ENCODE data around the gene MAP3K12. TPM values are rescaled to one million over a fixed set of nuclear protein-coding genes. Genes with fewer than 3 reads are reported as not detected.

The MAP3K12 gene
- total and polyA plus RNA-seq, 2 of the 4 experiments (the other 2 are of a cell fraction): 29.0 to 52.5 TPM

GRCh38 chr12:53454707-53455106 lies 44.6 kb downstream of the MAP3K12 start:
- intact Hi-C loops (cut with micrococcal nuclease) (loop anchor here (5.0 kb wide), 1 partner anchor 48 kb away; the partner anchor contains the start of gene TARBP2), dilution Hi-C loops (cut with HindIII; ENCODE audit: low sequenced_read_pairs, unreplicated experiment) (no loop called here), in situ Hi-C loops (cut with MboI; ENCODE audit: low sequenced_read_pairs) (no loop called here)
- Histone ChIP-seq H3K56ac (ENCODE audit: extremely low read depth, insufficient read depth, low read length) (no peak overlapping the region), H4K20me1 (ENCODE audit: insufficient read depth, low read length) (peaks cover 75% of the 10 kb centered on the region), H4K91ac (ENCODE audit: insufficient read depth, low read depth, low read length) (no peak overlapping the region), H3K4me1 (ENCODE audit: control insufficient read depth, insufficient read depth, low read length) (peaks cover 7% of the 10 kb centered on the region), H3K4me3 (ENCODE audit: insufficient read depth, low read depth, low read length) (no peak overlapping the region), H2BK20ac (ENCODE audit: low read depth, low read length) (no peak overlapping the region), H3K9me3 (ENCODE audit: control insufficient read depth, insufficient read depth, low read length) (no peaks in the 10 kb centered on the region), H4K5ac (ENCODE audit: low read depth, low read length) (no peak overlapping the region), H3K23ac (ENCODE audit: low read depth, low read length) (peak overlapping the region; percentile 68; the same call in 1 of the 2 replicates), H2AK5ac (ENCODE audit: low read depth, low read length) (no peak overlapping the region), H2BK15ac (ENCODE audit: low read depth, low read length) (no peak overlapping the region), H3K36me3 (ENCODE audit: control insufficient read depth, insufficient read depth, low read length) (peaks cover 41% of the 10 kb centered on the region), H3K9me1 (ENCODE audit: insufficient read depth, low read length) (no peaks in the 10 kb centered on the region), H2AFZ (replicated peaks; ENCODE audit: low read length, poor library complexity) (no peak overlapping the region), H3K18ac (ENCODE audit: low read depth, low read length) (no peak overlapping the region), H2BK120ac (ENCODE audit: low read depth, low read length) (no peak overlapping the region), H3K14ac (replicated peaks; ENCODE audit: low read depth, low read length) (no peak overlapping the region), H4K8ac (ENCODE audit: low read depth in 2 of 2, low read length in 2 of 2) (no peak overlapping the region), H3K4ac (ENCODE audit: low read depth, low read length) (no peak overlapping the region), H3K9ac (ENCODE audit: low read depth, low read length) (no peak overlapping the region), H2AK9ac (replicated peaks; ENCODE audit: low read depth, low read length, poor library complexity) (no peak overlapping the region), H3K27me3 (ENCODE audit: control insufficient read depth, insufficient read depth, low read length) (no peaks in the 10 kb centered on the region), H3K4me2 (ENCODE audit: low read depth, low read length) (peak overlapping the region; percentile 98; the same call in 1 of the 2 replicates), H2BK5ac (ENCODE audit: low read depth, low read length, poor library complexity, severe bottlenecking) (no peak overlapping the region), H3K79me1 (ENCODE audit: low read depth in 1 of 2, low read length in 2 of 2) (peaks cover 29 to 45% of the 10 kb centered on the region in 2 experiments), H3K27ac (ENCODE audit: insufficient read depth, low read length) (no peak overlapping the region)
- no peak for DNase-seq
- no peak for ATAC-seq (ENCODE audit: low read depth)
- POLR2A ChIA-PET (ENCODE audit: unreplicated experiment): interaction anchor here (1.0 kb wide), 1 partner anchor 14 kb away, joined by 3 read pairs; no protein-coding TSS in a partner anchor
- no TSS peak for BruUV-seq (replicated peaks)
- no peak for TF ChIP-seq NFE2L2 (IDR thresholded peaks at IDR 0.05; ENCODE audit: low read depth, low read length)
- no peak for TF ChIP-seq CTCF (conservative IDR thresholded peaks at IDR 0.05; ENCODE audit: low read depth, low read length)
- no peak for TF ChIP-seq BHLHE40 (IDR thresholded peaks at IDR 0.05; ENCODE audit: low read depth, low read length)
- TF ChIP-seq FOS (IDR thresholded peaks at IDR 0.05; ENCODE audit: low read depth, low read length): no peak
- no peak for TF ChIP-seq ELK1 (IDR thresholded peaks at IDR 0.05; ENCODE audit: borderline replicate concordance, low read depth, low read length)
- no peak for TF ChIP-seq CEBPB (IDR thresholded peaks at IDR 0.05; ENCODE audit: low read depth, low read length)
- WGBS, 2 experiments (ENCODE audit: extremely low coverage in 2 of 2, insufficient read length in 1 of 2): no CpG with 5 or more reads among the region's 3 CpGs
- CTCF ChIA-PET: interaction anchor here (1.2 kb wide), 1 partner anchor 33 kb away, joined by 4 read pairs; no protein-coding TSS in a partner anchor

Data from IMR-90 (cell line).